ENCODE measurements around the gene ATL1.

Gene ATL1

GRCh38 chr14:50605766-50606165 lies 45.8 kb downstream of the ATL1 start:
- no peak overlapping the region for H3K27ac ChIP-seq (ENCODE audit: low read length)
- no peak overlapping the region for H2AFZ ChIP-seq (ENCODE audit: low read depth, low read length)
- H3K36me3 ChIP-seq (ENCODE audit: insufficient read depth, low read length): no peaks in the 10 kb centered on the region
- no peak overlapping the region for H3K4me3 ChIP-seq (ENCODE audit: low read depth in 1 of 2, low read length in 2 of 2)
- no peaks in the 10 kb centered on the region for H4K20me1 ChIP-seq (ENCODE audit: insufficient read depth, low read length)
- no peak overlapping the region for H3K9ac ChIP-seq (ENCODE audit: low read depth, low read length)
- no peaks in the 10 kb centered on the region for H3K79me2 ChIP-seq (ENCODE audit: insufficient read depth, low read length)
- H3K4me1 ChIP-seq (ENCODE audit: insufficient read depth, low read length): no peaks in the 10 kb centered on the region
- DNase-seq: no peak
- H3K27me3 ChIP-seq (ENCODE audit: insufficient read depth, low read length, poor library complexity): no peaks in the 10 kb centered on the region
- no peak for TF ChIP-seq CTCF (IDR thresholded peaks at IDR 0.05; ENCODE audit: borderline replicate concordance, extremely low read depth, low read length, poor library complexity, severe bottlenecking)
- TF ChIP-seq EZH2 (IDR thresholded peaks at IDR 0.05; ENCODE audit: borderline replicate concordance, low read depth, low read length, severe bottlenecking): no peak
- ATAC-seq (ENCODE audit: insufficient read depth, low read depth): no peak
- no peak overlapping the region for H3K4me2 ChIP-seq (ENCODE audit: insufficient read depth, low read length)
- no peaks in the 10 kb centered on the region for H3K9me3 ChIP-seq (ENCODE audit: insufficient read depth, low read length, severe bottlenecking)

GRCh38 chr14:50606468-50606867 lies 46.5 kb downstream of the ATL1 start:
- Histone ChIP-seq H3K27me3 (ENCODE audit: insufficient read depth, low read length, poor library complexity) (no peaks in the 10 kb centered on the region), H3K4me2 (ENCODE audit: insufficient read depth, low read length) (no peak overlapping the region), H3K9ac (ENCODE audit: low read depth, low read length) (no peak overlapping the region), H3K27ac (ENCODE audit: low read length) (no peak overlapping the region), H3K79me2 (ENCODE audit: insufficient read depth, low read length) (no peaks in the 10 kb centered on the region), H3K4me3 (ENCODE audit: low read depth in 1 of 2, low read length in 2 of 2) (no peak overlapping the region), H3K36me3 (ENCODE audit: insufficient read depth, low read length) (no peaks in the 10 kb centered on the region), H3K9me3 (ENCODE audit: insufficient read depth, low read length, severe bottlenecking) (no peaks in the 10 kb centered on the region), H4K20me1 (ENCODE audit: insufficient read depth, low read length) (no peaks in the 10 kb centered on the region), H3K4me1 (ENCODE audit: insufficient read depth, low read length) (no peaks in the 10 kb centered on the region), H2AFZ (ENCODE audit: low read depth, low read length) (no peak overlapping the region)
- no peak for DNase-seq
- no peak for ATAC-seq (ENCODE audit: insufficient read depth, low read depth)
- no peak for TF ChIP-seq EZH2 (IDR thresholded peaks at IDR 0.05; ENCODE audit: borderline replicate concordance, low read depth, low read length, severe bottlenecking)
- TF ChIP-seq CTCF (IDR thresholded peaks at IDR 0.05; ENCODE audit: borderline replicate concordance, extremely low read depth, low read length, poor library complexity, severe bottlenecking): no peak

- no peak for TF ChIP-seq CTCF (IDR thresholded peaks at IDR 0.05; ENCODE audit: borderline replicate concordance, extremely low read depth, low read length, poor library complexity, severe bottlenecking)
- TF ChIP-seq EZH2 (IDR thresholded peaks at IDR 0.05; ENCODE audit: borderline replicate concordance, low read depth, low read length, severe bottlenecking): no peak
- Histone ChIP-seq H3K4me3 (ENCODE audit: low read depth in 1 of 2, low read length in 2 of 2) (no peak overlapping the region), H4K20me1 (ENCODE audit: insufficient read depth, low read length) (no peaks in the 10 kb centered on the region), H3K4me2 (ENCODE audit: insufficient read depth, low read length) (no peak overlapping the region), H2AFZ (ENCODE audit: low read depth, low read length) (no peak overlapping the region), H3K36me3 (ENCODE audit: insufficient read depth, low read length) (no peaks in the 10 kb centered on the region), H3K27ac (ENCODE audit: low read length) (no peak overlapping the region), H3K79me2 (ENCODE audit: insufficient read depth, low read length) (no peaks in the 10 kb centered on the region), H3K9ac (ENCODE audit: low read depth, low read length) (no peak overlapping the region), H3K9me3 (ENCODE audit: insufficient read depth, low read length, severe bottlenecking) (no peaks in the 10 kb centered on the region), H3K27me3 (ENCODE audit: insufficient read depth, low read length, poor library complexity) (no peaks in the 10 kb centered on the region), H3K4me1 (ENCODE audit: insufficient read depth, low read length) (no peaks in the 10 kb centered on the region)
- DNase-seq: no peak
- no peak for ATAC-seq (ENCODE audit: insufficient read depth, low read depth)
Observed at GRCh38 chr14:50607181-50607580, 47.2 kb downstream of the ATL1 start.

GRCh38 chr14:50607761-50608160 lies 47.8 kb downstream of the ATL1 start:
- H3K36me3 ChIP-seq (ENCODE audit: insufficient read depth, low read length): no peaks in the 10 kb centered on the region
- no peak overlapping the region for H3K4me3 ChIP-seq (ENCODE audit: low read depth in 1 of 2, low read length in 2 of 2)
- H2AFZ ChIP-seq (ENCODE audit: low read depth, low read length): no peak overlapping the region
- no peaks in the 10 kb centered on the region for H3K4me1 ChIP-seq (ENCODE audit: insufficient read depth, low read length)
- no peaks in the 10 kb centered on the region for H3K27me3 ChIP-seq (ENCODE audit: insufficient read depth, low read length, poor library complexity)
- H3K9me3 ChIP-seq (ENCODE audit: insufficient read depth, low read length, severe bottlenecking): no peaks in the 10 kb centered on the region
- no peak for DNase-seq
- TF ChIP-seq EZH2 (IDR thresholded peaks at IDR 0.05; ENCODE audit: borderline replicate concordance, low read depth, low read length, severe bottlenecking) (no peak), CTCF (IDR thresholded peaks at IDR 0.05; ENCODE audit: borderline replicate concordance, extremely low read depth, low read length, poor library complexity, severe bottlenecking) (no peak)
- H4K20me1 ChIP-seq (ENCODE audit: insufficient read depth, low read length): no peaks in the 10 kb centered on the region
- H3K9ac ChIP-seq (ENCODE audit: low read depth, low read length): no peak overlapping the region
- no peak overlapping the region for H3K4me2 ChIP-seq (ENCODE audit: insufficient read depth, low read length)
- ATAC-seq (ENCODE audit: insufficient read depth, low read depth): no peak
- H3K27ac ChIP-seq (ENCODE audit: low read length): no peak overlapping the region
- no peaks in the 10 kb centered on the region for H3K79me2 ChIP-seq (ENCODE audit: insufficient read depth, low read length)
